Hypothalamus (tissue), 51 donors: ENCODE results near the gene FEZF1.

Experiments used
- DNase-seq, 51 donors: peaks; one replicate each; lab custom pipeline; 2025; lab: John Stamatoyannopoulos, UW

The FEZF1 gene

DNA sequence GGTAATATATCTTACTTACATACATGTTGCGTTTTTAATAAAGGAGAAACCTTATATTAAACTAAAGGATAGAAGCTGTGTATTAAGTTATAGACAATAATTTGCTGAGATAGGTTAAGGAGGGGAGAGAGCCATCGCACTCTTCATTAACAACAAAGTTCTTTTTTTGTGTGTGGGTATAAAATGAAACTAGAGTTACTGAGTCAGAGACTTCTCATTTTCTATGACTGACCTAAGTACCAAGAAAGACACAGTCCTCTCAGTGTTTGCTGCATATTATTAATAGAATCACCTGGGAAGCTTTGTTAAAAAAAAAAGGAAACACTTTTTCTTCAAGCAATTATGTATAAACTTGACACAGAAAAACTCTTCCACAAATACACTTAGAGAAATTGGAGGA lies 31.4 kb downstream of the FEZF1 start:
- DNase-seq: no peak

DNA sequence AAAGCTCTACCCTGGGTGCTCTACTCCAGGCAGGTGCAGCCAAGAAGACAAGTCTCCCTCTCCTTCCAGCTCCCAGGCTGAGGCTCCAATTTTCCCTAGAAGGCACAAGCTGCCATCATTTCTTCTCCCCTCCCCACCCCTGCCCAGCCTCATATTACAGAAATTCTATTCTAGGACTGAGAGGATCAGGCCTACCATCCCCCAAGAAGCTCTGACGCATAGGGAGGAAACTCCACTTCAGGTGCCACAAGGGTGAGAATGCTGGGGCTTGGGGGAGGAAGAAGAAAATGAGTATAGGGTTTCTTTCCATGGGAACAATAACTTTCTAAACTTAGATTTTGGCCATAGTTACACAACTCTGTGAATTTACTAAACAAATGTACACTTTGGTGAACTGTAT lies 35.3 kb downstream of the FEZF1 start:
- DNase-seq: no peak

GRCh38 chr7:122268101-122268500 lies 36.4 kb downstream of the FEZF1 start:
- DNase-seq: no peak

GRCh38 chr7:122262246-122262645 lies 42.3 kb downstream of the FEZF1 start:
- DNase-seq: no peak

GRCh38 chr7:122261442-122261841 lies 43.1 kb downstream of the FEZF1 start:
- no peak for DNase-seq

- DNase-seq: no peak
Measured at GRCh38 chr7:122261016-122261415, 43.5 kb downstream of the FEZF1 start.

DNA sequence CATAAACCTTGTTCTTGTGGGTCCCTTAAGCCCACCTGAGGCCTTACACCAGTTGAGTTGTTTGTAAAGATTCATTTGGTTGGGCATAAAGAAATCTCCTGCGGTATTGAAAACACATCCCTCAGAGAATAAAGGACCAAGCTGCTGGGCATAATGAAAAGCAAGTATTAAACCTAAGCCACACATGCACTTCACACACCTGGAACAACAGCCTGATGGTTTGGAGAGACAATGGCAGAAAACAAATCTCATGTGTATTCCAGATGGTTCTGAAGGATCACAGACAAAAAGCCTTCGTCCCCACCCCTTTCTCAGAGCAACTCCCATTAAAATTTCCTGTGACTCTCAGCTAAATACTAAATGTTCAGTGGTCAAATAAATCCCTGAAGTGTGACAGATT lies 44.2 kb downstream of the FEZF1 start:
- no peak for DNase-seq

DNA sequence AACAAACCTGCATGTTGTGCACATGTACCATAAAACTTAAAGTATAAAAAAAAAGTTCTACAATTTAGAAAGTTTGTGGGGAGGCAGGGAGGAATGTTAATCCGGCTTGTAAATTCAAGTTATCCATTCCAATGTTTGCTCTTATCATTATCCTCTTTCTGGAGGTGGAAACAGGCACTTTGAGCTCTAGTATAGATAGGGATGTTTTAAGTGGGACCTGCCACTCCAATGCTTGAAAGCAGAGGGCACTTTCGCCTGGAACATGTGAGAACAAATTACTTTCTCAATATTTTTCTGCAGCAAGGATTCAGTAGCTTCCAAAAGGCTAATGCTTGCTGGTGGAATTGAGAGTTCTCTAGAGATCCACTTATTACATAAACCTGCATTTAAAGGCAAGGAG lies 45.6 kb downstream of the FEZF1 start:
- DNase-seq: no peak

- DNase-seq: no peak
Measured at GRCh38 chr7:122257056-122257455, 47.5 kb downstream of the FEZF1 start.

- no peak for DNase-seq
Measured at GRCh38 chr7:122256046-122256445, 48.5 kb downstream of the FEZF1 start.

DNA sequence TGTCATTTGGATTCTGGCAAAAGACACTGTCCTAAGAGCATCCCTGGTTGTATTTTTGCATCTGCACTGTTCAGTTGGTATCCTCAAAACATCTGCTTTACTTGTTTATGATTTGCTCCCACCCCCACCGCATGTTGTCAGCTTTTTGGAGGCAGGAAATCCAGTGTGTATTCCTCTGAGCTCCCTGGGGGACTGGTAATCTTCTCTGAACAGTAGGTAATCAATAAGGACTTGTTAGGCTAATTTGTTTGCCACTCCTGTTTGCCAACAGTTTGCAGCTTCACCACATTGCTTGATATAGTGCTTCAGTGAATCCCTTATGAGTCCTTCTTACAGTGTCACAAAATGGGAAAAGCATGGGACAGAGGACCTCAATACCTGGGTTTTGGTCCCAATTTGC lies 49.1 kb downstream of the FEZF1 start:
- no peak for DNase-seq
